Germinal center (tissue), 1 donor: ENCODE results near the gene PCSK6.
"Not testable (repeated sequence)": the region's sequence is repeated elsewhere in the genome, so short reads cannot be mapped to it uniquely, and the experiment has no call there.

ENCODE experiments used
- DNase-seq: peaks from one replicate; pipeline ENCODE4 v3.0.0; 2012; ENCODE audit warnings: mixed read lengths, low spot score

Gene PCSK6

GRCh38 chr15:101481917-101482525 lies 7.5 kb downstream of the PCSK6 start:
- DNase-seq, result no peak

GRCh38 chr15:101481381-101481705 lies 8.2 kb downstream of the PCSK6 start:
- no peak for DNase-seq

- DNase-seq, result no peak
Observed at GRCh38 chr15:101480613-101481380, 8.7 kb downstream of the PCSK6 start.

GRCh38 chr15:101479851-101480612 lies 9.5 kb downstream of the PCSK6 start:
- no peak for DNase-seq

- DNase-seq, result no peak
Observed at GRCh38 chr15:101479342-101479845, 10.1 kb downstream of the PCSK6 start.

GRCh38 chr15:101478701-101479341 lies 10.7 kb downstream of the PCSK6 start:
- no peak for DNase-seq

GRCh38 chr15:101477851-101478362 lies 11.6 kb downstream of the PCSK6 start:
- DNase-seq, result no peak

GRCh38 chr15:101476756-101477155 lies 12.8 kb downstream of the PCSK6 start:
- no peak for DNase-seq

GRCh38 chr15:101474983-101475382 lies 14.5 kb downstream of the PCSK6 start:
- no peak for DNase-seq

GRCh38 chr15:101474233-101474632 lies 15.3 kb downstream of the PCSK6 start:
- DNase-seq, result no peak

GRCh38 chr15:101472033-101472432 lies 17.5 kb downstream of the PCSK6 start:
- no peak for DNase-seq

- no peak for DNase-seq
Observed at GRCh38 chr15:101470548-101471239, 18.8 kb downstream of the PCSK6 start.

GRCh38 chr15:101469520-101470288 lies 19.8 kb downstream of the PCSK6 start:
- DNase-seq, result no peak

GRCh38 chr15:101466188-101466587 lies 23.3 kb downstream of the PCSK6 start:
- no peak for DNase-seq

- no peak for DNase-seq
Observed at GRCh38 chr15:101464999-101465669, 24.4 kb downstream of the PCSK6 start.

- no peak for DNase-seq
Observed at GRCh38 chr15:101464256-101464998, 25.1 kb downstream of the PCSK6 start.

- not testable (repeated sequence) for DNase-seq
Observed at GRCh38 chr15:101463696-101464095, 25.8 kb downstream of the PCSK6 start.

- DNase-seq, result no peak
Observed at GRCh38 chr15:101463270-101463669, 26.2 kb downstream of the PCSK6 start.

GRCh38 chr15:101461097-101461496 lies 28.4 kb downstream of the PCSK6 start:
- no peak for DNase-seq
